H1 (cell line): ENCODE measurements around the gene AATK. TPM values are rescaled to one million over a fixed set of nuclear protein-coding genes. Genes with fewer than 3 reads are reported as not detected.

Source experiments
- CTBP2 ChIP-seq: IDR thresholded peaks from 2 replicates; pipeline ENCODE4 v1.7.0; 2011; ENCODE audit warnings: borderline replicate concordance, mild to moderate bottlenecking, moderate library complexity, mixed read lengths, low read length; ENCODE audit not compliant: insufficient read depth, insufficient read length
- SIX5 ChIP-seq: IDR thresholded peaks from 2 replicates; pipeline ENCODE4 v1.6.1; 2011; ENCODE audit warnings: mild to moderate bottlenecking, low read depth, low read length
- polyA plus RNA-seq, 7 experiments: library from polyadenylated mRNA; depleted of rRNA in 3 of 7; stranded (reverse) in 5 of 7; unstranded in 2 of 7; fragments of >200 nt in 5 of 7; fragments of 200-250 nt in 2 of 7; gene quantifications; 1 replicate in 5 of 7; 2 replicates in 1 of 7; 4 replicates in 1 of 7; pipeline versions ENCODE4 v1.2.1 to v1.2.3, GENCODE V29; 2011 to 2013; ENCODE audit warnings: missing spikeins in 2 of 7, mixed read lengths in 2 of 7
- total RNA-seq: library from RNA; stranded (reverse); fragmentation: NEBNext Ultra II Directional; extraction: Animal tissue kit (Norgen Biotek cat#: 25700); gene quantifications from 2 replicates; pipeline ENCODE4 v1.2.1, GENCODE V29; 2021

AATK gene
- total and polyA plus RNA-seq, 2 of the 8 experiments (the other 6 are each of a cell fraction or from before 2014, with no cell fraction given) = 1.7 to 3.5 TPM

DNA sequence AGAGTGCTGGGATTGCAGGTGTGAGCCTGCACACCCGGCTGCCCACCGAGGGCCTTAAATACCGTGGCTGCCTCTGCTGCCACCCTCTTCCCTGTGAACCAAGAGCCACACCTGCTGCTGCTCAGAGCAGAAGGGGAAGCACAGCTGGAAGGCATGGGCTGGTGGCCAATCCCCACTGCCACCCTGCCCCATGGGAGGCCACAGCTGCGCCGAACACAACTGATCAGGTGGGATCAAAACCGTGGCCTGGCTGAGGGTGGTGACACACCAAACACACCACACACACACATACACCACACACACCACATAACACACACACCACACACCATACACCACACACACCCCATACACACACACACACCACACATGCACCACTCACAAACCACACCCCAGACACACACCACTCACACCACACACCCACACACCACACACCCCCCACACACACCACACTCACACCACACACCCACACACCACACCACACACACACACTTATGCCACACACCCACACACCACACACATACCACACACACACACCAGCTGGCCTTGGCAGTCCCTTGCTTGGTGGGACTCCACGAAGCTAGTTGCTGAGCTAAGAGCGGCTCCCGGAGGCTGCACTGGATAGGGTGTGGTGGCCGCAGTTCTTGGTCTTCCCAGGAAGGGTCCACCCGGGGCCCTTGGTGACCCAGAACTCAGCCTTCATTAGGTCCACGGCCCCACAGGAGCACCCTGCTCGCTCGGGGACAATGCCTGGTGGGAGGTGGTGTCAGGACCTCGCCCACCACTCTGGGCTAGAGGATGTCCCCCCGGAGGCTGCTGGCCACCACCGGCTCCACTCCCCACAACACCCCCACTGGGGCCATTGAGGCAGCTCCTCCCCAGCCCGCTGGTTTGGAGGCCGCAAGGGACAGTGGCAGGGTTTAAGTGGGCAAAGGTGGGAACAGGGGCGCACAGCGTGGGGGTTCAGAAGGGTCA is 41.9 kb upstream of the AATK start (continued):
- TF ChIP-seq CTBP2 (no peak), SIX5 (no peak)
